Measurements from ENCODE around the gene CPZ.

Gene CPZ

DNA sequence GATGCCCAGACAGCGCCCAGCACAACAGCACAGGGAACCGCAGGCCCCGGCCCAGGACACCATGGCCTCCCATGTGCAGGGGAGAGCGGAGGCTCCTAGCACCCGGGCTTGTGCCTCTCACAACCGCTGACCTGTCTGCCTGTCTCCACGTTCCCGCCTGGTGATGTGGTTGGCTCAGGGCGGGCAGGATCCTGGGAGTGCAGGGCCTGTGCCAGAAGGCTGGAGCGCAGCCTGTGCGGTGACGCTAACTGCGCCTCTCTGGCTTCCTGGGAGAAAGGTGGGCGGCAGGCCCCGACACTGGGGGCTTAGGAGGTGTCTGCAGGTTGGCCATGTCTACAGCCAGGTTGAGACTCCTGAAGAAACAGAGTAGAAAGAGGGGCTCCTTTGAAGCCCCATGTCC, 48.7 kb downstream of the CPZ start:
- H3K4me1 ChIP-seq: no peaks in the 10 kb centered on the region
- H3K79me2 ChIP-seq: no peaks in the 10 kb centered on the region
- TF ChIP-seq, protein P1, sequence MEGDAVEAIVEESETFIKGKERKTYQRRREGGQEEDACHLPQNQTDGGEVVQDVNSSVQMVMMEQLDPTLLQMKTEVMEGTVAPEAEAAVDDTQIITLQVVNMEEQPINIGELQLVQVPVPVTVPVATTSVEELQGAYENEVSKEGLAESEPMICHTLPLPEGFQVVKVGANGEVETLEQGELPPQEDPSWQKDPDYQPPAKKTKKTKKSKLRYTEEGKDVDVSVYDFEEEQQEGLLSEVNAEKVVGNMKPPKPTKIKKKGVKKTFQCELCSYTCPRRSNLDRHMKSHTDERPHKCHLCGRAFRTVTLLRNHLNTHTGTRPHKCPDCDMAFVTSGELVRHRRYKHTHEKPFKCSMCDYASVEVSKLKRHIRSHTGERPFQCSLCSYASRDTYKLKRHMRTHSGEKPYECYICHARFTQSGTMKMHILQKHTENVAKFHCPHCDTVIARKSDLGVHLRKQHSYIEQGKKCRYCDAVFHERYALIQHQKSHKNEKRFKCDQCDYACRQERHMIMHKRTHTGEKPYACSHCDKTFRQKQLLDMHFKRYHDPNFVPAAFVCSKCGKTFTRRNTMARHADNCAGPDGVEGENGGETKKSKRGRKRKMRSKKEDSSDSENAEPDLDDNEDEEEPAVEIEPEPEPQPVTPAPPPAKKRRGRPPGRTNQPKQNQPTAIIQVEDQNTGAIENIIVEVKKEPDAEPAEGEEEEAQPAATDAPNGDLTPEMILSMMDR (IDR thresholded peaks at IDR 0.05): no peak
- H3K4me3 ChIP-seq (ENCODE audit: low read depth, low read length): no peak overlapping the region
- no peaks in the 10 kb centered on the region for H3K27me3 ChIP-seq (ENCODE audit: control insufficient read depth, insufficient read depth, low read length)
- H3K4me2 ChIP-seq (ENCODE audit: low read length): no peak overlapping the region
- H3K9ac ChIP-seq: no peak overlapping the region
- H3K36me3 ChIP-seq (ENCODE audit: control insufficient read depth, insufficient read depth, low read length): no peaks in the 10 kb centered on the region
- H3K9me3 ChIP-seq (ENCODE audit: control insufficient read depth, low read length): no peaks in the 10 kb centered on the region
- H3K27ac ChIP-seq: no peak overlapping the region
- no peak overlapping the region for H2AFZ ChIP-seq

DNA sequence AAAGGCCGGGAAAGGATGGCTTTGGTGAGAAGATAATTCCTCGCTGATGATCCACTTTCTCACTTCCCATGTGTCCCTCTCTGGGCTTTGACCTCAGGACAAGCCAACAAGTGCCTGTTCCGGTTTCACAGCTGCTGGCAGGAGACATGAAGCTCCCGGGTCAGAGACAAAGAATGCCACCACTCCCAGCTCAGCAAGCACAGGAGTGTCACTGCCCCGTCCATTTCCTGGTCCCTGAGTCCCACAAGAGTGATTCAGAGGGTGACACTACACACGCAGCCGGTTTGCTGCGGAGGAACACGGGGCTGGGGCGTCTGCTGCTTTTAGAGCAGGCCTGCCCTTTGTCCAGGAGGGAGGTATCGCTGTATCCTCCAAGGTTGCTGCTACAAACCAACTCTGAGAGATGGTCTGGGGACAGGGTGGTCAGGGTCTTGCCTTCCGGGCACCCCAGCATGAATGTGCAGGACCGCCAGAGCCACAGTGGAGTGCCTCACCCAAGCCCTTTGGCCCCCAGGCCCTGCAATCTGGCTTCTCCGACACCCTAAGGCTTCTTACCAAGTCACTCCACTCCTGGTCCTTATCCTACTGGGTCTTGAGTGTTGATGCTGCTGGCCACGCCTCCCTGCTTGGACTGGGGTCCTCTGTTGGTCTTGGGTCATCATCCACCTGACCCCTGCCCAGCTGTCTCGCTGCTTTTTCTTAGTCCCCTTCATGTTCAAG, 49.5 kb downstream of the CPZ start:
- H3K4me2 ChIP-seq (ENCODE audit: low read length): no peak overlapping the region
- TF ChIP-seq, protein P1 (IDR thresholded peaks at IDR 0.05): no peak
- no peaks in the 10 kb centered on the region for H3K9me3 ChIP-seq (ENCODE audit: control insufficient read depth, low read length)
- no peak overlapping the region for H3K4me3 ChIP-seq (ENCODE audit: low read depth, low read length)
- H3K27me3 ChIP-seq (ENCODE audit: control insufficient read depth, insufficient read depth, low read length): no peaks in the 10 kb centered on the region
- H2AFZ ChIP-seq: no peak overlapping the region
- H3K27ac ChIP-seq: no peak overlapping the region
- no peaks in the 10 kb centered on the region for H3K36me3 ChIP-seq (ENCODE audit: control insufficient read depth, insufficient read depth, low read length)
- no peaks in the 10 kb centered on the region for H3K4me1 ChIP-seq
- no peak overlapping the region for H3K9ac ChIP-seq
- H3K79me2 ChIP-seq: no peaks in the 10 kb centered on the region

DNA sequence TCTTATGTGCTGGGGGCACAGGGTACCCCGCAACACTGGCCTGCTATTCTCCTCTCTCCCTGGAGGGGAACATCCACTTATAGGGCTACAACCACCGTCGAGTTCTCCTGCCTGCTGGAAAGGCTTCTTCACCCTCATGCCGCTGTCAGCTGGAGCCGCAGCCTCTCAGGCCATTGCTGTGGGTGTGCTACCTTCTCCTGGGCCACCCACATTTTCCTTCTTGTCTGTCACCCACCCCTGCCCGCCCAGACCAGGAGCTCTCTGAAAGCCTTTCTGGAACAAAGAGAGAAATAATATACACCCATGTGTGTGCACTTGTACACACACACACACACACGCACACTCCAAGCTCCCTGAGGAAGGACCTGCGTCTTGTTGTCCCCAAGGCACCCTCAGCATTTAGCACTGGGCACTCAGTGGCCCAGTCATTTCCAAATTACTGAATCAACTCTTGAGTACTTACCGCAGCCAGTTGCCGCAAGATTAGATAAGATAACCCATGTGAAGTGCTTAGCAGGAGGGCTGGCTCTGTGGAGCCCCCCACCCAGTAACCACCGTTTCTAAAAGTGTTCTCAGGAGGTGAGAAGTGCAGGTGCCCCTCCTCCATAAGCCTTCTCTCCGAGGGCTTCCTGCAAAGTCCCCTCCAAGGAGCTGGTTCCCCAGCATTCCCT, 50.2 kb downstream of the CPZ start:
- H3K4me2 ChIP-seq (ENCODE audit: low read length): no peak overlapping the region
- no peaks in the 10 kb centered on the region for H3K79me2 ChIP-seq
- no peaks in the 10 kb centered on the region for H3K36me3 ChIP-seq (ENCODE audit: control insufficient read depth, insufficient read depth, low read length)
- no peak overlapping the region for H3K9ac ChIP-seq
- H3K4me1 ChIP-seq: no peaks in the 10 kb centered on the region
- no peak overlapping the region for H3K27ac ChIP-seq
- H3K9me3 ChIP-seq (ENCODE audit: control insufficient read depth, low read length): no peaks in the 10 kb centered on the region
- no peak overlapping the region for H3K4me3 ChIP-seq (ENCODE audit: low read depth, low read length)
- H2AFZ ChIP-seq: no peak overlapping the region
- no peaks in the 10 kb centered on the region for H3K27me3 ChIP-seq (ENCODE audit: control insufficient read depth, insufficient read depth, low read length)
- TF ChIP-seq, protein P1 (IDR thresholded peaks at IDR 0.05): no peak

DNA sequence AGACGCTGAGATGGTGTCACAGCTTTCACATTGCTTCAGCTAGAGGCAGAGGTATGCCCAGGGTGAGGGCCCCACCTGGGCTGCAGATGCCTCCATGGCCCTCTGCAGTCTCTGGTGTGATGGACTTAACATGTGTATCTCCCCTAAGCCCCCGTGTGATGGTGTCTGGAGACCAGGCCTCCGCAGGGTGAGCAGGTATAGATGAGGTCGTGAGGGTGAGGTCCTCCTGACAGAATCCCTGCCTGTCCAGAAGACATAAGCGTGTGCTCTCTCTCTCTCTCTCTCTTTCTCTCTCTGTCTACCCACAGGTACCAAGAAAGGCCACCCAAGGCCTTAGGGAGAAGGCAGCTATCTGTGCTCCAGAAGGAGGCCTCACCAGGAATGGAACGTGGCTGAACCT, 50.9 kb downstream of the CPZ start:
- Histone ChIP-seq H3K79me2 (no peaks in the 10 kb centered on the region), H2AFZ (no peak overlapping the region), H3K27ac (no peak overlapping the region), H3K4me1 (no peaks in the 10 kb centered on the region), H3K4me3 (ENCODE audit: low read depth, low read length) (no peak overlapping the region), H3K9ac (no peak overlapping the region), H3K4me2 (ENCODE audit: low read length) (no peak overlapping the region), H3K9me3 (ENCODE audit: control insufficient read depth, low read length) (no peaks in the 10 kb centered on the region), H3K27me3 (ENCODE audit: control insufficient read depth, insufficient read depth, low read length) (no peaks in the 10 kb centered on the region), H3K36me3 (ENCODE audit: control insufficient read depth, insufficient read depth, low read length) (no peaks in the 10 kb centered on the region)
- TF ChIP-seq, protein P1 (IDR thresholded peaks at IDR 0.05): no peak
